ENCODE data around the gene NTHL1.

The NTHL1 gene

GRCh38 chr16:1991135-1991551, 56.5 kb downstream of the NTHL1 start:
- peak; percentile 32 to 42 for DNase-seq

- DNase-seq: no peak
These were observed 57.1 kb downstream of the NTHL1 start for GRCh38 chr16:1990351-1991134.

- no peak for DNase-seq
These were observed 57.6 kb downstream of the NTHL1 start for GRCh38 chr16:1990101-1990350.

Data from activated CD4-positive, alpha-beta T cell treated with anti-CD3 and anti-CD28 coated beads, Interleukin-2, amount 50 U/mL, for 4 hours (primary cell).